Epidermal melanocyte (primary cell): ENCODE results near the gene ACTN3.
"Not testable (repeated sequence)": the region's sequence is repeated elsewhere in the genome, so short reads cannot be mapped to it uniquely, and the experiment has no call there.

ENCODE experiments used
- DNase-seq: peaks from one replicate; pipeline ENCODE4 v3.0.0; 2011; ENCODE audit warnings: low spot score; ENCODE audit not compliant: insufficient read length

ACTN3 gene

GRCh38 chr11:66564538-66564937 lies 17.8 kb downstream of the ACTN3 start:
- DNase-seq = no peak

DNA sequence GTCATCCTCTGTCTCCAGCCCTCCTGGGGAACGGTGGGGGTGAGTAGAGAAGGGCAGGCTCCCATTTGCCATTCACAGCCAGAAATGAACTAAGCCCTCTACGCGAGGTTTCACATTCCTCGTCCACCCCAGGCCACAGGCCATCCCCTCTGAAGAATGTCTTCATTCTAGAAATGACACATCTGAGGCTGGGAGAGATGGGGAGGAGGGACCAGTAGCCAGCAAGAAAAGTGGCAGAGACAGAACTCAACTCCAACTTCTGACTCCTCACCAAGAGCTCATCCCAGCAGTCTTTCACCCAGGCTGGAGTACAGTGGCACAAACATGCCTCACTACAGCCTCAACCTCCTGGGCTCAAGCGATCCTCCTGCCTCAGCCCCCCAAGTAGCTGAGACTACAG lies 18.3 kb downstream of the ACTN3 start:
- DNase-seq = peak; percentile 10

- DNase-seq = no peak
Observed at GRCh38 chr11:66566221-66566620, 19.5 kb downstream of the ACTN3 start.

DNA sequence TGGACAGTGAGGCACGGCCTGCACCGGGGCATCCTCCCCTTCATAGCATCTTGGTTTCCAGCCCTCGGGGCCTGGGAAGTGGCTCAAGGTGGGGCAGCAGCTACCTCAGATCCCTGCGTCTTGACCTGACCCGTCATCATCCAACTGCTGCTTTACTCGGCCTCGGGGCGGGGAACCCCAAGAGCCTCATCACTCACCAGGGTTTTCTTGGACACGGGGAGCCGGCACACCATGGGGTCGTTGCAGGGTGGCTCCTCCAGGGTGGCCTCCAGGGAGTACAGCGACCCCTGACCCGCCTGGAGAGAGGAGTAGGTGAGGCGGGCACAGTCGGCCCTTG lies 21.1 kb downstream of the ACTN3 start:
- no peak for DNase-seq

- DNase-seq = peak; percentile 99
Observed at GRCh38 chr11:66568124-66568916, 21.6 kb downstream of the ACTN3 start, which contains the start of gene CTSF. TSS of gene CTSF (minus strand) at chr11:66568606. CDS start at chr11:66568486, 120 bp downstream.

DNA sequence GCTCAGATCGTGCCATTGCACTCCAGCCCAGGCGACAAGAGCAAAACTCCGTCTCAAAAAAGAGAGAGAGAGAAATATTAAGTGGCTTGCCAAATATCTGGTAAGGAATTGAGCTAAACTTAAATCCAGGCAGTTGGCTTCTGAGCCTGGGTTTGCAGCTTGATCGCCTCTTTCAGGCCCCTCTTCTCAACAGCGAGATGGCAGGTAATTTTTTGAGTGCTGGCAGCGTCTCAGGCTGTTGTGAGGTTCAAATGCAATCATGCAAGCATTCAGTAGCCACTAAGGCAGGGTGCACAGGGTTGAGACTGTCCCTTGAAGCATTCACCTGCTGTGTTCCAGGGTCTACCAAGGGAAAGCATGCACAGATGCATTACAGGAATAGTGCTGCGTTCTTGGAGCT lies 22.4 kb downstream of the ACTN3 start:
- no peak for DNase-seq

DNA sequence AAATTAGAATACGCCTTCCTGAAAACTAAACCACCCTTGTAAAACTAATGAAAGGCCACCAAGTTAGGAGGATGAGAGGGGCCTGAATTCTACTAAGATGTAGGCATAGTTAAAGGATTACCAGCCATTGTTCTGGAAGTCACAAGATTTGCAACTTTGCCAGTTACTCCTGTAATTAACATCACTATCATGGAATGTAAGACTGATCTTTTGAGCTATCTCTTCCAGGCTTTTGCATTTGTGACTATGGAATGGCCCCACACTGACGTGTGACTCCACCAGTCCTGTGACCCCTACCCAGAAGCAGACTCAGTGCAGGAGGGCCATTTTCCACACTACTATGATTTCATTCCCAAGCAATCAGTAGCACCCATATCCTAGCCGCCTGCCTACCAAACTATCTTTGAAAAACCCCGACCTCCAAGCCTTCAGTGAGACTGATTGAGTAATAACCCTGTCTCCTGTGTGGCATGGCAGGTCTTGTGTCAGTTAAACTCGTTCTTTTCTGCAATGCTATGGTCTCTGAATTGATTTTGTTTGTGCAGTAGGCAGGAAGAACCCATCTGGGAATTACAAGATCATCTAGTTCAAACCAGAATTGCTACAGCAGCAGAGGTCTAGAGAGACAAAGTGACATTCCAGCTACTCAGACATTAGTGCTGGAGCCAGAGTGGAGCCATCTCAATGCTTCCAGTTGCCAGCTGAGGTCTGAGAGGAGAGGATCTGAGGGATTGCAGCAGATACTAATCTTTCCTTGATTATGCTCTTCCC lies 23.6 kb downstream of the ACTN3 start:
- no peak for DNase-seq

DNA sequence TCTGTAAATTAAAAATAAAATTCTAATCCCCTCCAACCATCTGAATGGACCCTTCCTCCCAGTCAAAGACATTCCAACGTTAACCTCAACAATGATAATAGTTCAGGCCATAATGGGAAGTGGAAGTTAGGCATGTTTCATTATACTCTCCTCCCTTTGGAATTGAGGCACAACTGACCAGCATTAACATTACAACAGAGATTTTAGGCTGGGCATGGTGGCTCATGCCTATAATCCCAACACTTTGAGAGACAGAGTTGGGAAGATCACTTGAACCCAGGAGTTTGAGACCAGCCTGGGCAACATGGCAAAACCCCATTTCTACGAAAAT lies 24.1 kb downstream of the ACTN3 start:
- no peak for DNase-seq

- peak; percentile 91 for DNase-seq
Observed at GRCh38 chr11:66579017-66579606, 32.4 kb downstream of the ACTN3 start.

GRCh38 chr11:66580803-66581202 lies 34.1 kb downstream of the ACTN3 start:
- no peak for DNase-seq

DNA sequence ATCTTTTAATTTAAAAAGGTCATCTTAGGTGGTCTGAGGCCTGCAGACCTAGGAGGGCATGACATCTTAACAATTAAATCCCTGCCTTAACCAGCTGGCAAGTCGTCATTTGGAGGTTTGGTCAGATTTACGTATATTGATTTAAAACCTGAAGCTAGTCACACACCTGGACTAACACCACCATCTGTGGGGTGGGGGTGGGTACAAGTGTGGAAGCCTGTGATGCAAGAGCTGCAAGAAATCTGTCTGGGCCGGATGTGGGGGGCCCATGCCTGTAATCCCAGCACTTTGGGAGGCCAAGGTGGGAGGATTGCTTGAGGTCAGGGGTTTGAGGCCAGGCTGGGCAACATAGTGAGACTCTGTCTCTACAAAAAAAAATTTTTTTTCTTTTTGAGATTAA lies 34.6 kb downstream of the ACTN3 start:
- DNase-seq = no peak

DNA sequence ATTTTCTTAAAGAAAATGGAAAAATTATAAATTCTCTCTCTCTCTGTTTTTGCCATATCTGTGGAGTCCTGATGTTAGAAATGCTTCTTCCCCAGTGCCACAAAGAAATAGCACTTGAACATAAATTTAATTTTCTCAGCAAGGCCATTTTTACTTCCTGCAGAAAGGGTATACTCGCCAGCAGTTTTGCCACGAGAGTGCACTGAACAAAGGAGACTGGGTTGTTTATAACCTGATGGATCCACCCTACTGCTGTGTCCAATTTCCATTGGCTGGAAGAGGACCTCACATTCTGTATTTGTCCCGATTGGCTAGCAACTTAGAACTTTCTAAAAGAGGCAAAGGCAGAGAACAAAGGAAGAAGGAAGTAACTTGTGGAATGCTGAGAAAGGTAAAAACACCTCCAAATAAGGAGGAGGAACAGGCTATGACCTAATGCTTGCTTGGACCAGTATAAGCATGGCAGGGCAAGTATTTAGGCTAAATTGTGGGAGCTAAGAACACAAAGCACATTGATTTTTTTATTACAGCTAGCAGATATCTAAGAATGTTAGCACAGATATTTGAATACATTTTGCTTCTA lies 36.0 kb downstream of the ACTN3 start:
- not testable (repeated sequence) for DNase-seq

GRCh38 chr11:66585447-66585846 lies 38.7 kb downstream of the ACTN3 start:
- not testable (repeated sequence) for DNase-seq

DNA sequence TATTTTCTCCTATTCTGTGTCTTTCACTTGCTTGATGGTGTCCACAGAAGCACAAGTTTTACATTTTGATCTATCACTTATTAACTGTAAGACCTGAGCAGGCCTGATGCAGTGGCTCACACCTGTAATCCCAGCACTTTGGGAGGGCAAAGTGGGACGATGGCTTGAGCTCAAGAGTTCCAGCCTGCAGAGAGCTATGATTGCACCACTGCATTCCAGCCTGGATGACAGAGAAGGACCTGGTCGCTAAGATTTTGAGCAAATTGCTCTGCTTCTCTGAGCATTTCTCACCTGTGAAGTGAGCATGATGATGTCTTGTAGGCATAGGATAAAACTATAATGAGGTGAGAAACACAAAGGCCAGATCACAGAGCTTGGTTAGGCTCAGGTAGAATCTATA lies 39.4 kb downstream of the ACTN3 start:
- DNase-seq = no peak

DNA sequence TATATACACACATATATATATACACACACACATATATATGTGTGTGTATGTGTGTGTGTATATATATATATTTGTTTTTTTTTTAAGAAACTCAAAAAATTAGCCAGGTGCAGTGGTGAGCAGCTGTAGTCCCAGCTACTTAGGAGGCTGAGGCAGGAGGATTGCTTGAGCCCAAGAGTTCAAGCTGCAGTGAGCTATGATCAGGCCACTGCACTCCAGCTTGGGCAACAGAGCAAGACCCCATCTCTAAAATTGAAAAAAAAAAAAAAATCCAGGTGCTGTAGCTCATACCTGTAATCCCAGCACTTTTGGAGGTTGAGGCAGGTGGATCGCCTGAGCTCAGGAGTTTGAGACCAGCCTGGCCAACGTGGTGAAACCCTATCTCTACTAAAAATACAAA lies 42.6 kb downstream of the ACTN3 start:
- DNase-seq = not testable (repeated sequence)

DNA sequence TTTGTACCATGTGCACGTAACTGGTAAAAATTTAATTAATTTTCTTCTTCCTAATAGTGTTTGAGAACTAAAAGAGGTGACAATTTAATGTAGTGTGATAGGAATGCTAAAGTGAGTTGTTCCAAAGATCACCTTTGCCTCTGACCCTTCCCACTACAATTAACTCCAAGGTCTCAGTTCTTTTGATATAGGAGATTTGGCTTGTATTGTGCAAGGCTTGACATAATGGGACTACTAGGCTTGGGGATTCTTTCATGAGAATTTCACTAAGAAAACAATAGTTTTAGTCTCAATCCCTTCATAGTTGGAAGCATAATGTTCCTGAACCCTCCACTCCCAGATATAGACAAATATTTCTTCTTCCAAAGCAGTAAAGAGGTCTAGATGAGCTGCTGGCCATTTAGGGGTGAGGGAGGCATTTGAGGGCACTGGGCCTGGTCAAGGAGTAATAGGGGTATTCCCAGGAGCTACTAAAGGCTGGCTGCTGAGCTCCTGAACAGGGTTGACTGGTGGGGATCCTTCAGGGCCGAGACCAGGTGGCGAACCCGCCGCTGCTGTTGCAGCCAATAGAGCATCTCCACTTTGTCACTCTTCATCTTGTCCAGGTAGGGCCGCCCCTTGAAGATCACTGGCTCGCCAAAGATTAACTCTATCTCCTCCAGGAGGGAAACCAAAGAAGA lies 43.4 kb downstream of the ACTN3 start:
- DNase-seq = no peak

DNA sequence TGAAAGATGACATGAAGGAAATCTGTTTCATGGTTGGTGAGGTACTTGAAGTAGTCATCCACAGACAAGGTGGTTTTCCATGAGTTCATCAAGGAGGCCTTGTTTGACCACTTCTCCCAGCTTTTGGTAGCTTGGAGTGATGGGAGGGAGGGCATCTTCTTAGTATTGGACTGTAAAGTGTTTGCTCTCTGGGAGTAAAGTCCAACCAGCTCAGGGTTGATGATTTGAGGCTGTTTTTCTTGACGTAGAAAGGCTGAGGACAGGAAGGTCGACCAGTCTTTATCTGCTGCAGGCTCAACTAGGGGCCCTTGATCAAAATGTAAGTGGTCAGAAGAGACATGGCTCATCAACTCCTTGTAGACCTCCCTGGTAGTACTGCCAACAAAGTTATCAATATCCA lies 44.5 kb downstream of the ACTN3 start:
- no peak for DNase-seq

DNA sequence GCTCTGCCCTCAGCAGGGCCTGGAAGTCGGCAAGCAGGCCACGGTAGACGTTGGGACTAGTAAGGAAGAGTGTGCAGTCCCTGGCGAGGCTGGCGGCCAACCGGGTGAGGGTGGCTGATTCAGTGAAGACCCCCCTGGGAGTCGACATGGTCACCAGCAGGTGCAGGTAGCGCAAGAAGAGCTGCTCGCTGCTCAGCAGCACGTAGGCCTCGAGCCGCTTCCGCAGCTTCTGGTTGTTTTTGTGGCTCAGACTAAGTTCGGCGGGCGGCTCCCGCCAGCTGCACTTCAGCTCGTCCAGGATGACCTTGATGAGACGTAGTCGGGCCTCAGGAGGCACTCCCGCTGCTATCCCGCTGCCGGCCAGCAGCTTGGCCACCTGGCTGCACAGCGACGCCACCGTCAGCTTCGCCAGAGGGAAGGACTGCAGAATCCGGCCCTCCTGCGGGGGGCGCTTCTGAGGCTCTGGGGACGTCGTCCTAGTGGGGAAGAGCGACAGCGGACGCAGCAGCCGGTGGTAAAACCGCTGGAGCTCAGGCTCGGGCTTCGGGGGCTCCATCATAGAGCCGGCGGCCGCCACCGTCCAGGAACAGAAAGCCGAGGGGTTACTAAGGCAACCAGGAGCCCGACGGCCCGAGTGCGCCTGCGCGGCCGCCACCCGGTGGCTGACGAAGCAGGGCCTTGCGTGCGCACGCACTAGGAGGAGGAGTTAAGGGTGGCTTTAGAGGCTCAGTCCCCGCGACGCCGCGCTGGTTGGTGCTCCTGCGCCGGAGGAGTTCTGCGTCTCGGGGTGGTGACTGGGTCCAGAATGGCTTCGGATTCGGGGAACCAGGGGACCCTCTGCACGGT lies 46.0 kb downstream of the ACTN3 start, which contains the start of the genes CCDC87 and CCS:
Gene CCDC87 (minus strand): TSS at position 607 of the 846 bp plus-strand sequence. CDS start 48 bp downstream, at position 559.
Gene CCS (plus strand): TSS at position 729 of the 846 bp plus-strand sequence. CDS start 77 bp downstream, at position 806.
- peak; percentile 100 for DNase-seq

DNA sequence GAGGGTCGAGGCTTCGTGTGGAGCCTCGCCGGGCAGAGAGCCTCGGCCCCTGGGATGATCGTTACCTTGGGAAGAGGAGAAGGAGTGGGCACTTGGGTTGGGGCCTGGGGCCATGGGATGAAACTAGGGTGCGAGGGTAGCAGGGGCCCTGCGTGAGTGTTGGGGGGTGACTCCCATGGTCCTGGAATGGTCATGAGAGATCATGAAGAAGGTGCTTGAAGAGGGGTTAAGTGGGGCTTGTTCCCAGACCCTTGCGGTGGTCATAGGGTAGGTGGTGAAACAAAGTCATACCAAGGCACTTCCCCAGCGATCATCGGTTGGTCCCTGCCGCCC lies 46.6 kb downstream of the ACTN3 start:
- no peak for DNase-seq

DNA sequence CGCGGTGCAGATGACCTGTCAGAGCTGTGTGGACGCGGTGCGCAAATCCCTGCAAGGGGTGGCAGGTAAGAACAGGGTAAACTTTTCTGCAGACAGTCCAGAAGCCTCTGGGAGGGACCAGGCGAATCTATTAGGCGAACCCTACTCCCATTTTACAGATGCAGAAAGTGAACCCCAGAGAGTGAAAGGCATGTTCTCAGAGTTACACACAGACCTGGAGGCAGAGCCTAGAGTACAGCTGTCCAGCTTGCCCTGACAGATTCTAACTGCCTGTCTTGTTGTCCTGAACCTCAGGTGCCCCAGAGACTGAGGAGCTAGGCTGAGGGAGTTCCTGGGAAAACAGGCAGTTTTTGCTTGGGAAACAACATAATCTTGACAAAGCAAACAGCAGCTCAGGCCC lies 46.9 kb downstream of the ACTN3 start:
- DNase-seq = no peak
